ENCODE measurements around the gene FN1. TPM values are rescaled to one million over a fixed set of nuclear protein-coding genes. Genes with fewer than 3 reads are reported as not detected.

Gene FN1
- total and polyA plus RNA-seq, 2 donors (not counting 1 experiment from before 2014, with no cell fraction given): 3,629 to 5,906 TPM

GRCh38 chr2:215320102-215320501 is 115.8 kb downstream of the FN1 start:
- Histone ChIP-seq H2AFZ (ENCODE audit: low read length) (no peak overlapping the region), H3K36me3 (ENCODE audit: control insufficient read depth, insufficient read depth, low read length) (peaks cover 2% of the 10 kb centered on the region), H3K9me3 (ENCODE audit: control insufficient read depth, insufficient read depth, low read depth, low read length) (no peaks in the 10 kb centered on the region), H3K27ac (ENCODE audit: insufficient read depth, low read length) (no peak overlapping the region), H3K4me2 (ENCODE audit: extremely low read depth, insufficient read depth, low read length) (no peak overlapping the region), H3K27me3 (ENCODE audit: control insufficient read depth, insufficient read depth, low read length) (no peaks in the 10 kb centered on the region), H3K79me2 (ENCODE audit: control insufficient read depth, insufficient read depth, low read length) (peaks cover 3% of the 10 kb centered on the region), H3K4me3 (replicated peaks in 1 of 4; ENCODE audit: control extremely low read depth in 1 of 4, insufficient read depth in 1 of 4, low read depth in 3 of 4, low read length in 4 of 4) (no peak overlapping the region), H4K20me1 (ENCODE audit: control insufficient read depth, extremely low read depth, insufficient read depth, low read length) (no peaks in the 10 kb centered on the region), H3K9ac (ENCODE audit: insufficient read depth, low read length) (no peak overlapping the region), H3K4me1 (ENCODE audit: control insufficient read depth, extremely low read depth, insufficient read depth, low read length) (no peaks in the 10 kb centered on the region)
- no peak for DNase-seq (ENCODE audit: low read depth in 2 of 2)
- TF ChIP-seq EZH2 (IDR thresholded peaks at IDR 0.05; ENCODE audit: low read length, missing control alignments) (no peak), CTCF (conservative IDR thresholded peaks at IDR 0.05 in 1 of 2, IDR thresholded peaks at IDR 0.05 in 1 of 2; ENCODE audit: low read depth in 1 of 2, low read length in 2 of 2) (no peak)

GRCh38 chr2:215319500-215319899 is 116.4 kb downstream of the FN1 start:
- no peaks in the 10 kb centered on the region for H3K27me3 ChIP-seq (ENCODE audit: control insufficient read depth, insufficient read depth, low read length)
- H3K4me3 ChIP-seq (replicated peaks in 1 of 4; ENCODE audit: control extremely low read depth in 1 of 4, insufficient read depth in 1 of 4, low read depth in 3 of 4, low read length in 4 of 4): no peak overlapping the region
- no peak overlapping the region for H3K27ac ChIP-seq (ENCODE audit: insufficient read depth, low read length)
- H3K4me2 ChIP-seq (ENCODE audit: extremely low read depth, insufficient read depth, low read length): no peak overlapping the region
- TF ChIP-seq CTCF (conservative IDR thresholded peaks at IDR 0.05 in 1 of 2, IDR thresholded peaks at IDR 0.05 in 1 of 2; ENCODE audit: low read depth in 1 of 2, low read length in 2 of 2) (no peak), EZH2 (IDR thresholded peaks at IDR 0.05; ENCODE audit: low read length, missing control alignments) (no peak)
- no peak for DNase-seq (ENCODE audit: low read depth in 2 of 2)
- H2AFZ ChIP-seq (ENCODE audit: low read length): no peak overlapping the region
- no peaks in the 10 kb centered on the region for H3K4me1 ChIP-seq (ENCODE audit: control insufficient read depth, extremely low read depth, insufficient read depth, low read length)
- H3K36me3 ChIP-seq (ENCODE audit: control insufficient read depth, insufficient read depth, low read length): peaks cover 2% of the 10 kb centered on the region
- H3K9ac ChIP-seq (ENCODE audit: insufficient read depth, low read length): no peak overlapping the region
- H3K79me2 ChIP-seq (ENCODE audit: control insufficient read depth, insufficient read depth, low read length): peaks cover 3% of the 10 kb centered on the region
- H4K20me1 ChIP-seq (ENCODE audit: control insufficient read depth, extremely low read depth, insufficient read depth, low read length): no peaks in the 10 kb centered on the region
- H3K9me3 ChIP-seq (ENCODE audit: control insufficient read depth, insufficient read depth, low read depth, low read length): no peaks in the 10 kb centered on the region

- Histone ChIP-seq H3K4me2 (ENCODE audit: extremely low read depth, insufficient read depth, low read length) (no peak overlapping the region), H3K4me1 (ENCODE audit: control insufficient read depth, extremely low read depth, insufficient read depth, low read length) (peaks cover 5% of the 10 kb centered on the region), H4K20me1 (ENCODE audit: control insufficient read depth, extremely low read depth, insufficient read depth, low read length) (no peaks in the 10 kb centered on the region), H3K36me3 (ENCODE audit: control insufficient read depth, insufficient read depth, low read length) (peaks cover 2% of the 10 kb centered on the region), H2AFZ (ENCODE audit: low read length) (no peak overlapping the region), H3K79me2 (ENCODE audit: control insufficient read depth, insufficient read depth, low read length) (peaks cover 4% of the 10 kb centered on the region), H3K4me3 (replicated peaks in 1 of 4; ENCODE audit: control extremely low read depth in 1 of 4, insufficient read depth in 1 of 4, low read depth in 3 of 4, low read length in 4 of 4) (no peak overlapping the region), H3K9me3 (ENCODE audit: control insufficient read depth, insufficient read depth, low read depth, low read length) (no peaks in the 10 kb centered on the region), H3K27ac (ENCODE audit: insufficient read depth, low read length) (no peak overlapping the region), H3K27me3 (ENCODE audit: control insufficient read depth, insufficient read depth, low read length) (no peaks in the 10 kb centered on the region), H3K9ac (ENCODE audit: insufficient read depth, low read length) (no peak overlapping the region)
- TF ChIP-seq CTCF (conservative IDR thresholded peaks at IDR 0.05 in 1 of 2, IDR thresholded peaks at IDR 0.05 in 1 of 2; ENCODE audit: low read depth in 1 of 2, low read length in 2 of 2): no peak
- no peak for TF ChIP-seq EZH2 (IDR thresholded peaks at IDR 0.05; ENCODE audit: low read length, missing control alignments)
- no peak for DNase-seq (ENCODE audit: low read depth in 2 of 2)
These were observed 119.5 kb downstream of the FN1 start for GRCh38 chr2:215316336-215316735.
